Epidermal melanocyte (primary cell): ENCODE measurements around the gene DDI1.
"Not testable (repeated sequence)": the region's sequence is repeated elsewhere in the genome, so short reads cannot be mapped to it uniquely, and the experiment has no call there.

Experiments used
- DNase-seq: peaks from one replicate; pipeline ENCODE4 v3.0.0; 2011; ENCODE audit warnings: low spot score; ENCODE audit not compliant: insufficient read length

DDI1 gene

GRCh38 chr11:104041792-104042191 is 5.4 kb downstream of the DDI1 start:
- no peak for DNase-seq

- DNase-seq, result no peak
Measured at GRCh38 chr11:104043142-104043541, 6.7 kb downstream of the DDI1 start.

- DNase-seq, result no peak
Measured at GRCh38 chr11:104043678-104044239, 7.3 kb downstream of the DDI1 start.

GRCh38 chr11:104046331-104046730 is 9.9 kb downstream of the DDI1 start:
- DNase-seq, result no peak

GRCh38 chr11:104046858-104047257 is 10.4 kb downstream of the DDI1 start:
- not testable (repeated sequence) for DNase-seq

GRCh38 chr11:104049116-104049515 is 12.7 kb downstream of the DDI1 start:
- no peak for DNase-seq

GRCh38 chr11:104051778-104052177 is 15.3 kb downstream of the DDI1 start:
- DNase-seq, result no peak

- DNase-seq, result no peak
Measured at GRCh38 chr11:104053743-104054478, 17.5 kb downstream of the DDI1 start.

GRCh38 chr11:104054911-104055529 is 18.6 kb downstream of the DDI1 start:
- no peak for DNase-seq

GRCh38 chr11:104055596-104055995 is 19.2 kb downstream of the DDI1 start:
- no peak for DNase-seq

GRCh38 chr11:104057908-104058307 is 21.5 kb downstream of the DDI1 start:
- DNase-seq, result no peak

GRCh38 chr11:104058680-104059079 is 22.2 kb downstream of the DDI1 start:
- DNase-seq, result no peak

- no peak for DNase-seq
Measured at GRCh38 chr11:104060004-104060794, 23.8 kb downstream of the DDI1 start.

GRCh38 chr11:104060820-104061219 is 24.4 kb downstream of the DDI1 start:
- no peak for DNase-seq

- no peak for DNase-seq
Measured at GRCh38 chr11:104061853-104062521, 25.5 kb downstream of the DDI1 start.

GRCh38 chr11:104064034-104064630 is 27.7 kb downstream of the DDI1 start:
- DNase-seq, result no peak

GRCh38 chr11:104067534-104067933 is 31.1 kb downstream of the DDI1 start:
- DNase-seq, result no peak

GRCh38 chr11:104073950-104074705 is 37.7 kb downstream of the DDI1 start:
- no peak for DNase-seq

- DNase-seq, result no peak
Measured at GRCh38 chr11:104075091-104075490, 38.7 kb downstream of the DDI1 start.

- no peak for DNase-seq
Measured at GRCh38 chr11:104075706-104076105, 39.3 kb downstream of the DDI1 start.
